CD4-positive, alpha-beta T cell (primary cell): ENCODE measurements around the gene SNX15. TPM values are rescaled to one million over a fixed set of nuclear protein-coding genes. Genes with fewer than 3 reads are reported as not detected.

Source experiments
- ATAC-seq: fragments of 200-7000 bp; cut with Tn5 transposase; one replicate; pipeline ENCODE4 v1.10.0; 2022; ENCODE audit warnings: mild to moderate bottlenecking; ENCODE audit not compliant: poor library complexity
- CTCF ChIA-PET: fragments of 350-600 bp; sonication (Branson Sonifier 250); formaldehyde crosslinking; loops from one replicate; lab custom pipeline; 2021; ENCODE audit warnings: antibody characterized with exemption, inconsistent platforms; lab: Charles Lee
- POLR2A ChIA-PET: fragments of 350-600 bp; sonication (Branson Sonifier 250); formaldehyde crosslinking; loops from one replicate; lab custom pipeline; 2021; ENCODE audit warnings: antibody characterized with exemption, inconsistent platforms; lab: Charles Lee
- DNase-seq, 14 experiments: peaks; one replicate each; pipeline ENCODE4 v3.0.0-alpha.2; 2013 to 2020; ENCODE audit warnings: mixed read lengths in 2 of 14
- H3K27ac ChIP-seq, 2 donors: one replicate each; pipeline versions ENCODE4 v1.5.1 to v1.7.0; 2013; ENCODE audit warnings: low read length in 2 of 2, low read depth in 1 of 2, mild to moderate bottlenecking in 1 of 2
- H3K27me3 ChIP-seq, 2 experiments: 1 replicate in 1 of 2; 2 replicates in 1 of 2; pipeline versions ENCODE4 v1.6.1 to v1.7.0; 2013; ENCODE audit warnings: low read length in 2 of 2, control low read depth in 1 of 2, mild to moderate bottlenecking in 1 of 2, moderate library complexity in 1 of 2; ENCODE audit not compliant: insufficient read depth in 2 of 2, control insufficient read depth in 1 of 2
- H3K36me3 ChIP-seq: one replicate; pipeline ENCODE4 v1.6.1; 2013; ENCODE audit warnings: low read length, control low read depth; ENCODE audit not compliant: insufficient read depth
- H3K4me1 ChIP-seq: one replicate; pipeline ENCODE4 v1.6.1; 2013; ENCODE audit warnings: low read length, control low read depth; ENCODE audit not compliant: insufficient read depth
- H3K4me3 ChIP-seq: one replicate; pipeline ENCODE4 v1.5.1; 2013; ENCODE audit warnings: mild to moderate bottlenecking, low read length, moderate library complexity
- H3K9me3 ChIP-seq, 2 experiments: 1 replicate in 1 of 2; 2 replicates in 1 of 2; pipeline versions ENCODE4 v1.6.1 to v1.7.0; 2013; ENCODE audit warnings: low read length in 2 of 2, mild to moderate bottlenecking in 2 of 2, control low read depth in 1 of 2, moderate library complexity in 1 of 2; ENCODE audit not compliant: control insufficient read depth in 1 of 2, insufficient read depth in 1 of 2
- H3K27ac Mint-ChIP-seq: one replicate; pipeline ENCODE4 v1.8.0; 2020; ENCODE audit warnings: mixed read lengths
- H3K27me3 Mint-ChIP-seq: one replicate; pipeline ENCODE4 v1.8.0; 2021; ENCODE audit warnings: mixed read lengths
- H3K36me3 Mint-ChIP-seq: one replicate; pipeline ENCODE4 v1.8.0; 2021; ENCODE audit warnings: low read depth, mixed read lengths
- H3K4me1 Mint-ChIP-seq: one replicate; pipeline ENCODE4 v1.8.0; 2021; ENCODE audit warnings: low read depth, mixed read lengths
- H3K4me3 Mint-ChIP-seq: one replicate; pipeline ENCODE4 v1.8.0; 2020; ENCODE audit warnings: mild to moderate bottlenecking, mixed read lengths
- H3K9me3 Mint-ChIP-seq: one replicate; pipeline ENCODE4 v1.8.0; 2020; ENCODE audit warnings: mixed read lengths
- CTCF ChIP-seq: fragments of 200-600 bp; IDR thresholded peaks from one replicate; pipeline ENCODE4 v1.8.0; 2022; ENCODE audit warnings: antibody characterized with exemption, mild to moderate bottlenecking
- intact Hi-C, 2 experiments: fragments of 100-400 bp; cut with DNase I in 1 of 2; cut with micrococcal nuclease in 1 of 2; formaldehyde crosslinking; loops; one replicate each; pipeline versions ENCODE4 v1.15.1 to v1.9.0; 2023 to 2025; cut with DNase I, micrococcal nuclease
- total RNA-seq, 174 experiments: library from RNA in 2 of 174; stranded (reverse) in 2 of 174; gene quantifications; one replicate each; pipeline ENCODE4 v1.2.3 and lab custom pipeline; 2021 to 2026

The SNX15 gene
- total RNA-seq, 2 experiments from 2014 or later: 13.9 to 14.7 TPM

- POLR2A ChIA-PET: no interaction called here
- Mint-ChIP-seq H3K9me3 (no peaks in the 10 kb centered on the region), H3K4me1 (peaks cover 14% of the 10 kb centered on the region), H3K4me3 (no peak within 1 kb of the TSS), H3K27me3 (no peaks in the 10 kb centered on the region), H3K27ac (no peak within 1 kb of the TSS), H3K36me3 (no peaks in the 10 kb centered on the region)
- intact Hi-C loops: no loop called here
- no peak within 1 kb of the TSS for H3K27ac ChIP-seq
- no peak for TF ChIP-seq CTCF
- H3K4me3 ChIP-seq: no peak within 1 kb of the TSS
- ATAC-seq: no peak
- CTCF ChIA-PET: no interaction called here
- no peak for DNase-seq
- H3K9me3 ChIP-seq: no peaks in the 10 kb centered on the region
- peaks cover 17% of the 10 kb centered on the region for H3K4me1 ChIP-seq
- no peaks in the 10 kb centered on the region for H3K36me3 ChIP-seq
- H3K27me3 ChIP-seq: no peaks in the 10 kb centered on the region
Observed at GRCh38 chr11:65058419-65059054, 31.3 kb downstream of the SNX15 start, which contains the start of gene NAALADL1. Gene NAALADL1 (minus strand): TSS chr11:65058553. CDS start chr11:65058521, 32 bp downstream.

GRCh38 chr11:65059523-65059922, 32.3 kb downstream of the SNX15 start:
- Mint-ChIP-seq H3K9me3 (no peaks in the 10 kb centered on the region), H3K27ac (no peak overlapping the region), H3K36me3 (no peaks in the 10 kb centered on the region), H3K27me3 (no peaks in the 10 kb centered on the region), H3K4me3 (no peak overlapping the region), H3K4me1 (peaks cover 4% of the 10 kb centered on the region)
- intact Hi-C loops: no loop called here
- no peaks in the 10 kb centered on the region for H3K36me3 ChIP-seq
- ATAC-seq (no peak), DNase-seq (no peak)
- H3K9me3 ChIP-seq: no peaks in the 10 kb centered on the region
- H3K27me3 ChIP-seq: no peaks in the 10 kb centered on the region
- peaks cover 7% of the 10 kb centered on the region for H3K4me1 ChIP-seq
- CTCF ChIA-PET: no interaction called here
- POLR2A ChIA-PET: no interaction called here
- H3K4me3 ChIP-seq: no peak overlapping the region
- TF ChIP-seq CTCF: no peak
- no peak overlapping the region for H3K27ac ChIP-seq

- no peak overlapping the region for H3K4me3 ChIP-seq
- no peak overlapping the region for H3K27ac ChIP-seq
- DNase-seq: no peak
- Mint-ChIP-seq H3K4me1 (no peaks in the 10 kb centered on the region), H3K27ac (no peak overlapping the region), H3K9me3 (no peaks in the 10 kb centered on the region), H3K36me3 (no peaks in the 10 kb centered on the region), H3K27me3 (no peaks in the 10 kb centered on the region), H3K4me3 (no peak overlapping the region)
- TF ChIP-seq CTCF: no peak
- intact Hi-C loops: no loop called here
- ATAC-seq: no peak
- ChIA-PET CTCF (no interaction called here), POLR2A (no interaction called here)
- H3K27me3 ChIP-seq: no peaks in the 10 kb centered on the region
- no peaks in the 10 kb centered on the region for H3K36me3 ChIP-seq
- H3K4me1 ChIP-seq: peaks cover 6% of the 10 kb centered on the region
- H3K9me3 ChIP-seq: no peaks in the 10 kb centered on the region
Observed at GRCh38 chr11:65059959-65060824, 33.0 kb downstream of the SNX15 start.
